Ovary (tissue), 3 donors: ENCODE results near the gene CMA1.

ENCODE experiments used
- POLR2A ChIP-seq: fragments of 450-650 bp; IDR thresholded peaks from one replicate; pipeline ENCODE4 v1.6.1; 2017; ENCODE audit warnings: antibody characterized with exemption, mild to moderate bottlenecking, moderate library complexity
- TF ChIP-seq, protein P1 (sequence below), 3 donors: fragments of 450-650 bp in 2 of 3; fragments of 200-600 bp in 1 of 3; IDR thresholded peaks; one replicate each; pipeline versions ENCODE4 v1.5.1 to v1.8.0; 2016 to 2022; ENCODE audit warnings: antibody characterized with exemption in 3 of 3, mild to moderate bottlenecking in 1 of 3
- donor health status: DM: no; HTN: no; CAD: no.

DNA sequence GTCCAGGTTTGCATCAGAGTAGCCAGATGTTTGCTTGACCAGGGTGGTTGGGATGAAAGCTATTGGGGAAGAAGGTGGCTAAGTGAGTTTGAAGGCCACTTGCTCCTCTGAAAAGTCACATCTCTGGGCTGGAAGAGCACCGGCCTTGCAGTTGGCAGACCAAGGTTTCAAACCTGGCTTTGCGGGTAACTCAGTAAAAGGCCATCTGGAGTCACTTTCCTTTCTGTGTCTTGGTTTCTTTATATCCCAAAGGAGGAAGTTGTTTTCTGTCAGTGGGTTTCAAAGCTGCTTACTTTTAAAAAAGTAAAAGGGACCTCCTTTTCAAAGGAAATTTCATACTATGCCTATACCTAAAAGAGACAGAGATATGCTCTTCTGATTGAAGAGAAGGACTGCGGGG, 26.2 kb upstream of the CMA1 start:
- TF ChIP-seq, protein P1, sequence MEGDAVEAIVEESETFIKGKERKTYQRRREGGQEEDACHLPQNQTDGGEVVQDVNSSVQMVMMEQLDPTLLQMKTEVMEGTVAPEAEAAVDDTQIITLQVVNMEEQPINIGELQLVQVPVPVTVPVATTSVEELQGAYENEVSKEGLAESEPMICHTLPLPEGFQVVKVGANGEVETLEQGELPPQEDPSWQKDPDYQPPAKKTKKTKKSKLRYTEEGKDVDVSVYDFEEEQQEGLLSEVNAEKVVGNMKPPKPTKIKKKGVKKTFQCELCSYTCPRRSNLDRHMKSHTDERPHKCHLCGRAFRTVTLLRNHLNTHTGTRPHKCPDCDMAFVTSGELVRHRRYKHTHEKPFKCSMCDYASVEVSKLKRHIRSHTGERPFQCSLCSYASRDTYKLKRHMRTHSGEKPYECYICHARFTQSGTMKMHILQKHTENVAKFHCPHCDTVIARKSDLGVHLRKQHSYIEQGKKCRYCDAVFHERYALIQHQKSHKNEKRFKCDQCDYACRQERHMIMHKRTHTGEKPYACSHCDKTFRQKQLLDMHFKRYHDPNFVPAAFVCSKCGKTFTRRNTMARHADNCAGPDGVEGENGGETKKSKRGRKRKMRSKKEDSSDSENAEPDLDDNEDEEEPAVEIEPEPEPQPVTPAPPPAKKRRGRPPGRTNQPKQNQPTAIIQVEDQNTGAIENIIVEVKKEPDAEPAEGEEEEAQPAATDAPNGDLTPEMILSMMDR (IDR thresholded peaks at IDR 0.05), result no peak
- no peak for TF ChIP-seq POLR2A
